Activated CD4-positive, CD25-positive, alpha-beta regulatory T cell treated with anti-CD3 and anti-CD28 coated beads, Interleukin-2, amount 50 U/mL, for 72 hours (primary cell): Measurements from ENCODE around the gene FAM83C.

Experiments
- DNase-seq: peaks from one replicate; pipeline ENCODE4 v3.0.0; 2021

Gene FAM83C

GRCh38 chr20:35297155-35297554, 4.9 kb upstream of the FAM83C start:
- DNase-seq = no peak

- DNase-seq = no peak
Measured at GRCh38 chr20:35296101-35296554, 3.9 kb upstream of the FAM83C start.

- no peak for DNase-seq
Measured at GRCh38 chr20:35295674-35296073, 3.4 kb upstream of the FAM83C start.

- no peak for DNase-seq
Measured at GRCh38 chr20:35295058-35295457, 2.8 kb upstream of the FAM83C start.

GRCh38 chr20:35294293-35294685, 2.1 kb upstream of the FAM83C start:
- no peak for DNase-seq

GRCh38 chr20:35293303-35294292, 1.4 kb upstream of the FAM83C start:
- DNase-seq = no peak

- DNase-seq = no peak
Measured at GRCh38 chr20:35292504-35293285, 470 bp upstream of the FAM83C start.

- no peak for DNase-seq
Measured at GRCh38 chr20:35290887-35291417, 1.3 kb downstream of the FAM83C start.

- DNase-seq = no peak
Measured at GRCh38 chr20:35290186-35290886, 1.9 kb downstream of the FAM83C start.

- DNase-seq = no peak
Measured at GRCh38 chr20:35288325-35289060, 3.7 kb downstream of the FAM83C start.

- DNase-seq = no peak
Measured at GRCh38 chr20:35287509-35288324, 4.5 kb downstream of the FAM83C start.

- no peak for DNase-seq
Measured at GRCh38 chr20:35286899-35287508, 5.2 kb downstream of the FAM83C start.

- DNase-seq = no peak
Measured at GRCh38 chr20:35286077-35286898, 5.9 kb downstream of the FAM83C start.

GRCh38 chr20:35285806-35286076, 6.5 kb downstream of the FAM83C start:
- no peak for DNase-seq

- DNase-seq = no peak
Measured at GRCh38 chr20:35284992-35285805, 7.0 kb downstream of the FAM83C start.

- peak; percentile 73 for DNase-seq
Measured at GRCh38 chr20:35284267-35284991, 7.8 kb downstream of the FAM83C start, which contains the start of gene EIF6. Gene EIF6 (minus strand): TSS chr20:35284772. CDS start chr20:35284487, 285 bp downstream.

- DNase-seq = no peak
Measured at GRCh38 chr20:35283441-35284266, 8.6 kb downstream of the FAM83C start.
